SK-N-SH treated with all-trans-retinoic acid at 6 μM for 48 hours (cell line): ENCODE results near the gene PDGFRB.

ENCODE experiments used
- CSDC2 ChIP-seq: fragments of 250-450 bp; sonication (Bioruptor Pico); IDR thresholded peaks from 2 replicates; pipeline ENCODE4 v1.5.0; 2020; ENCODE audit warnings: mild to moderate bottlenecking, moderate library complexity
- ISL1 ChIP-seq: fragments of 250-450 bp; sonication (Bioruptor Pico); IDR thresholded peaks from 2 replicates; pipeline ENCODE4 v2.1.2; 2022; ENCODE audit warnings: mild to moderate bottlenecking, moderate library complexity
- RARB ChIP-seq: fragments of 250-450 bp; sonication (Bioruptor Pico); IDR thresholded peaks from 2 replicates; pipeline ENCODE4 v1.8.0; 2021; ENCODE audit warnings: mild to moderate bottlenecking, moderate library complexity
- TSHZ2 ChIP-seq: fragments of 250-450 bp; sonication (Bioruptor Pico); IDR thresholded peaks from 2 replicates; pipeline ENCODE4 v1.5.0; 2020; ENCODE audit warnings: mild to moderate bottlenecking, moderate library complexity
- ZNF70 ChIP-seq: fragments of 450-650 bp; formaldehyde crosslinking; IDR thresholded peaks from 2 replicates; pipeline ENCODE4 v1.5.0; 2020; ENCODE audit warnings: mild to moderate bottlenecking, moderate library complexity
- TF ChIP-seq, protein P1 (sequence below): fragments of 250-450 bp; sonication (Bioruptor Pico); IDR thresholded peaks from 2 replicates; pipeline ENCODE4 v1.8.0; 2020; ENCODE audit warnings: mild to moderate bottlenecking, moderate library complexity, borderline replicate concordance
- TF ChIP-seq, protein P2 (sequence below): fragments of 250-450 bp; sonication (Bioruptor Pico); IDR thresholded peaks from 2 replicates; pipeline ENCODE4 v1.5.1; 2021; ENCODE audit warnings: mild to moderate bottlenecking, moderate library complexity

DNA sequence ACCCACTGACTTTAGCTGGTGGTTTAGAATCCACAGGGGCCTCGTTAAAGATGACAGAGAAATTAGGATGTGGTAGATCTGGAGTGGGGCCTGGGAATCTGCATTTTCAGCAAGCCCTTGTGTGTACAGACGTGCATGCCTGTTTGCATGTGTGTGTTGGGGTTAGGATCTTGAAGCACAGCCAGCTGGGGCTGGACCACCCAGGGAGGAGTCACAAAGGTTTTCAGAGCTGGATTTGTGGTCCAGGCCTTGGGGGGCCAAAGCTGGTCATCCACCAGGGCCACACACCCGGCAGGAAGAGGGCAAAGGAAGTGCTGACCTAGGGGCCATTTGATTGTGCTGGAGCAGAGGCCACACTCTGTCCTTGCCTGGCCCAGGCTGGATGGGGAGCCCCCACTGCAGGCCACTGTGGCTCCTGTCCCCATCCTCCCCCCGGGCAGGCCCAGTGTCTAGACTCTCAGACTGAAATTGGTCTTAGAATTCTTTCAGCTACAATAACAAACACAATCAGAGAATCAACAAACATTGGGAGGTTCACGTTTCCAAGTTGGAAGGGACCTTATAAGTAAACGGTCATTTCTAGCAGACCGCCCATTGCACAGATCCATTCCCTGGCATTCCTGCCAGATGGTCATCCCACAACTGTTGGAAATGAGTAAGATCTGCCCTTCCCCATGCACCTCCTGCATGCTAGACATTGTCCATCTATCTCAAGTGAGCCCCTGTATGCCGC is 21.3 kb upstream of the PDGFRB start:
- no peak for TF ChIP-seq CSDC2 (CRISPR knock-in tag)
- TF ChIP-seq, protein P1, sequence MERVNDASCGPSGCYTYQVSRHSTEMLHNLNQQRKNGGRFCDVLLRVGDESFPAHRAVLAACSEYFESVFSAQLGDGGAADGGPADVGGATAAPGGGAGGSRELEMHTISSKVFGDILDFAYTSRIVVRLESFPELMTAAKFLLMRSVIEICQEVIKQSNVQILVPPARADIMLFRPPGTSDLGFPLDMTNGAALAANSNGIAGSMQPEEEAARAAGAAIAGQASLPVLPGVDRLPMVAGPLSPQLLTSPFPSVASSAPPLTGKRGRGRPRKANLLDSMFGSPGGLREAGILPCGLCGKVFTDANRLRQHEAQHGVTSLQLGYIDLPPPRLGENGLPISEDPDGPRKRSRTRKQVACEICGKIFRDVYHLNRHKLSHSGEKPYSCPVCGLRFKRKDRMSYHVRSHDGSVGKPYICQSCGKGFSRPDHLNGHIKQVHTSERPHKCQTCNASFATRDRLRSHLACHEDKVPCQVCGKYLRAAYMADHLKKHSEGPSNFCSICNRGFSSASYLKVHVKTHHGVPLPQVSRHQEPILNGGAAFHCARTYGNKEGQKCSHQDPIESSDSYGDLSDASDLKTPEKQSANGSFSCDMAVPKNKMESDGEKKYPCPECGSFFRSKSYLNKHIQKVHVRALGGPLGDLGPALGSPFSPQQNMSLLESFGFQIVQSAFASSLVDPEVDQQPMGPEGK: no peak
- TF ChIP-seq, protein P2, sequence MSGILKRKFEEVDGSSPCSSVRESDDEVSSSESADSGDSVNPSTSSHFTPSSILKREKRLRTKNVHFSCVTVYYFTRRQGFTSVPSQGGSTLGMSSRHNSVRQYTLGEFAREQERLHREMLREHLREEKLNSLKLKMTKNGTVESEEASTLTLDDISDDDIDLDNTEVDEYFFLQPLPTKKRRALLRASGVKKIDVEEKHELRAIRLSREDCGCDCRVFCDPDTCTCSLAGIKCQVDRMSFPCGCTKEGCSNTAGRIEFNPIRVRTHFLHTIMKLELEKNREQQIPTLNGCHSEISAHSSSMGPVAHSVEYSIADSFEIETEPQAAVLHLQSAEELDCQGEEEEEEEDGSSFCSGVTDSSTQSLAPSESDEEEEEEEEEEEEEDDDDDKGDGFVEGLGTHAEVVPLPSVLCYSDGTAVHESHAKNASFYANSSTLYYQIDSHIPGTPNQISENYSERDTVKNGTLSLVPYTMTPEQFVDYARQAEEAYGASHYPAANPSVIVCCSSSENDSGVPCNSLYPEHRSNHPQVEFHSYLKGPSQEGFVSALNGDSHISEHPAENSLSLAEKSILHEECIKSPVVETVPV (CRISPR knock-in tag): no peak
- no peak for TF ChIP-seq TSHZ2 (CRISPR knock-in tag)
- no peak for TF ChIP-seq ZNF70 (CRISPR knock-in tag)
- no peak for TF ChIP-seq ISL1 (CRISPR knock-in tag)
- TF ChIP-seq RARB (CRISPR knock-in tag): no peak
